IPS DF 4.7 (cell line): ENCODE results near the gene MT1B.
"Not testable (repeated sequence)": the region's sequence is repeated elsewhere in the genome, so short reads cannot be mapped to it uniquely, and the experiment has no call there.

ENCODE experiments used
- DNase-seq: peaks from one replicate; pipeline ENCODE4 v3.0.0-alpha.2; 2013; ENCODE audit warnings: low spot score; ENCODE audit errors: extremely low read depth

The MT1B gene

DNA sequence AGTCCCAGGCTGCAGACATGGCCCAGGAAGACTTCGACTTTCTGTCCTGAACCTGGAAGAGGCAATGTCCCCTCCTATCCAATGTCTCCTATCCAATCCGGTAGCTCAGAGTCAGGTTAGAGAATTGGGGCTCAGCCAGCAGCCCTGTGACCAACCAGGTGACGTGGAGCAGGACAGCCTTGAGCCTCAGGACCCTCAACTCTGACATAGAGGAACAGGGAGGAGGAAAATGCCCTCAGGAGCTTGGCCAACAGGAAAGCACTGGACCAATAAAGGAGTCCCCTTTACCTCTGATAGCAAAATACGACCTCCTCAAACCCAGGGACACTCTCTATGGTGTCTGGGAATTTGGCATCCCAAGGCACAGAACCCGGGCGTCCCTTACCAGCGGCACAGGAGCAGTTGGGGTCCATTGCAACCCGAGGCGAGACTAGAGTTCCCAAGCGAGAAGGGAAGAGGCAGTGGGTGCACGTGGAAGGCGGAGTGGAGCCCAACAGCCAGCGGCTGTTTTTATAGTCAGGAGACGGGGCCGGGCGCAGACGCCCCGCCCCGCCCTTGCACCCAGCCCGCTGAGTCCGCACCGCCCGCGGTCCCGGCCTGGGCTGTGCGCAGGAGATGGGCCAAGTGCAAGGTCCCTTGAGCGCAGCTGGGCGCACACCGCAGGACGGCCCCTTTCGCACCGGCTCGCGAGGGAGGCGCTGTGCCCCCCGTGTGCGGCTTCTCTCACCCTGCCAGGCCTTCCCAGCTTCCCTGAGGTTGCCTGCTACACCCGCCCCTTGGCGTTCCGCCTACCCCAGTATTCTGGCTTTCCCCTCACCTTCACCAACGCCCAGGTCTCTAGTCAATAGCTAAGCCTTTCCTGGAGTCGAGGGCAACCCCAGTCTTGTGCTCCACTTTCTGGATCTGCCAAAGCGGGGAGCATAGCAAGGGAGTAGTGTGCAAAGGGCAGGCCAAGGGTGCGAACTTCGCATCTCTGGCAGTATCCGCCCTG, 16.2 kb downstream of the MT1B start, which contains the start of gene MT1G:
TSS of gene MT1G (minus strand) at position 485 of the 991 bp plus-strand sequence. CDS start at position 413, 72 bp downstream.
- no peak for DNase-seq

DNA sequence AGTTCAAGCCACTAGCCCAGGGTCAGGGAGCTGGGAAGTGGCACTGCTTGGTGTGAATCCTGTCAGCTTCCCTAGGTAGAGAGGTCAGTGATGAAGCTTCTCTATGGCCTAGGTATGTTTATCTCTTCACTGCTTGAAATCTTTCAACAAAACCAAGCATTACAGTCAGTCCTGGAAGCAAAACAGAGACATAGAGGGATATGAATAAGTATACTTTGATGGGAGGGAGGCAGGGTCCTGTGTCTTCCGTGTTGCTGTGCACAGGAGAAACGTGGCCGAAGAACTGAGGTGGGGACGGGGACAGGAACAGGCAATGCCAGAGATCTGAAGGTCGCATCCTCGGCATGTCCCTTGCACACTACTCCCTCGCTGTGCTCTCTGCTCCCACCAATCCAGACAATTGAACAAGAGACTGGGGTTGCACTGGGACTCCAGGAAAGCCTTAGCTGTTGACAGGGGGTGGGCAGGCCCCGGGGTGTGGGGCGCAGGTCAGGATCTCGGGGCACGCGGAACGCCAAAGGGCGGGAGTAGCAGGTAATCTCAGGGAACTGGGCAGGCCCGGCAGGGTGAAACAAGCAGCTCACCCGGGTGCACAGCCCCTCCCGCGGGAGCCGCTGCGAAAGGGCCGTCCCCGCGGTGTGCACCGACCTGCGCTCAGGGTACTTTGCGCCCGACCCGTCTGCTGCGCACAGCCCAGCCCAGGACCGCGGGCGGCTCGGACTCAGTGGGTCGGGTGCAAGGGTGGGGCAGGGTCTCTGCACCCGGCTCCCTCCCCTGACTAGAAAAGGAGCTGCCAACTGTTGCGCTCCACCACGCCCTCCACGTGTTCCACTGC, 17.5 kb downstream of the MT1B start, which contains the start of gene MT1H:
TSS of gene MT1H (plus strand) at position 810 of the 835 bp plus-strand sequence. CDS start 71 bp downstream, outside the sequence.
- no peak for DNase-seq

DNA sequence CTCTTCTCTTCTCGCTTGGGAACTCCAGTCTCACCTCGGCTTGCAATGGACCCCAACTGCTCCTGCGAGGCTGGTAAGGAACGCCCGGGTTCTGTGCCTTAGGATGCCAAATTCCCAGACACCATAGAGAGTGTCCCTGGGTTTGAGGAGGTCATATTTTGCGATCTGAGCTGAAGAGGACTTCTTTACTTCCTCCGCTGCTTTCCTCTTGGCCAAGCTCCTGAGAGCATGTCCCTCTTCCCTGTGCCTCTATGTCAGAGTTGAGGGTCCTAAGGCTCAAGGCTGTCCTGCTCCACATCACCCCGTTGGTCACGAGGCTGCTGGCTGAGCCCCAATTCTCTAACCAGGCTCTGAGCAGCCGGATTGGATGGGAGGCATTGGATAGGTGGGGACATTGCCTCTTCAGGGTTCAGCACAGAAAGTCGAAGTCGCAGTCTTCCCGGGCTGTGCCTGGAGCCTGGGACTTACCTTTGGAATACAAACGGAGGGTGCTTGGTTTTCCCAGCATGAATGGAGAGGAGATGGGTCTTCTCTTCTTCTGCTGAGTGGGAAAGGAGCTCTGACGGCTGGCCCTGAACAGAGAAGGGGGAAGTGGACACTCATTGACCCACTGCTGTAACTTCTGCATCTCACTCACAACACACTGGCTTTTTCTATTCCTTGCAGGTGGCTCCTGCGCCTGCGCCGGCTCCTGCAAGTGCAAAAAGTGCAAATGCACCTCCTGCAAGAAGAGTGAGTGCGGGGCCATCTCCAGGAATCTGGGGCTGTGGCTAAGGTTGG, 18.3 kb downstream of the MT1B start:
- no peak for DNase-seq

DNA sequence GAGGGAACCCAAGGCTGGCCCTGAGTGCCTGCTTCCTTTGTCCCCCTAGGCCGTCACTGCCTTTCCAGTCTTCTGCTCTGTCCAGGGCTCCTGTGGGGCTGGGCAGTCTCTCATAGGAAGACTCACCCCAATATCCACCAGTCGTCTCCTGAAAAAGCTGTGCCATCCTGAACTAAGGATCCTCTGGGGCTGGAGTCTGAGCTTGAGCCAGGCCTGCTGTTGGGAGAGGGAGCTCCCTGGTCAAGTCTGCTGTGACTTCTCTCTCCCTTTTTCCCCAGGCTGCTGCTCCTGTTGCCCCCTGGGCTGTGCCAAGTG, 18.9 kb downstream of the MT1B start:
- no peak for DNase-seq

DNA sequence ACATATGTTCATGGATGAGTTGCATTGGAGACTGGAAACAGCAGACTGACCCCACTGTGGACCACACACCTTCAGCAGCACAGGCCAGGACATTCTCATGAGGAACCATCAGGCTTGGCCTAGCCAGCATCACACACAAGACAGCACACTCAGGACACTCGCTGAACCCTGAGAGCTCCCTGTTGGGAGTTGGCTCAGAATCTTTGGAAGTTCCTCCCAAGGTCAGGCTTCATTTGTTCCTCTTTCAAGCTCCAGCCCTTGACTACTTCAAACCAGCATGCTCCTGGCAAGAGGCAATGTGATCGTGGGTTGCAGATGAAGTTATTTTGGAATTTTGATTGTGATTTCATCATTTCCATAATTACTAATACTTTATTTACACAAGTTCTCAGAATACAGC, 20.0 kb downstream of the MT1B start:
- DNase-seq: not testable (repeated sequence)

DNA sequence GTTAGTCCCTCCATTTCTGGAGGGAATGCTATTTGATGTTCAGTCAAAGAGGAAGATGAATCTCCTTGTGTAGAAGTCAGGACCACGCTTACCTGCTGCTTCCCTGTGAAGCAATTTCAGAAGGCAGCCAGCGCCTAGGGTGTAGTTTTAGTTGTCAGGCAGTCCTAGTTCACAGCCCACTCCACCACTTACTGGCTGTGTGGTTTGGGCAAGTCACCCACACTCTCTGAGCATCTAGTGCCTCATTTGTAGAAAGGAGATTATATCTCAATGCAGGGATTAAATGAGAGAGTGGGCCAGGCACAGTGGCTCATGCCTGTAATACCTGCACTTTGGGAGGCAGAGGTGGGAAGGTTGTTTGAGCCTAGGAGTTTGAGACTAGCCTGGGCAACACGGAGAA, 20.5 kb downstream of the MT1B start:
- DNase-seq: not testable (repeated sequence)

DNA sequence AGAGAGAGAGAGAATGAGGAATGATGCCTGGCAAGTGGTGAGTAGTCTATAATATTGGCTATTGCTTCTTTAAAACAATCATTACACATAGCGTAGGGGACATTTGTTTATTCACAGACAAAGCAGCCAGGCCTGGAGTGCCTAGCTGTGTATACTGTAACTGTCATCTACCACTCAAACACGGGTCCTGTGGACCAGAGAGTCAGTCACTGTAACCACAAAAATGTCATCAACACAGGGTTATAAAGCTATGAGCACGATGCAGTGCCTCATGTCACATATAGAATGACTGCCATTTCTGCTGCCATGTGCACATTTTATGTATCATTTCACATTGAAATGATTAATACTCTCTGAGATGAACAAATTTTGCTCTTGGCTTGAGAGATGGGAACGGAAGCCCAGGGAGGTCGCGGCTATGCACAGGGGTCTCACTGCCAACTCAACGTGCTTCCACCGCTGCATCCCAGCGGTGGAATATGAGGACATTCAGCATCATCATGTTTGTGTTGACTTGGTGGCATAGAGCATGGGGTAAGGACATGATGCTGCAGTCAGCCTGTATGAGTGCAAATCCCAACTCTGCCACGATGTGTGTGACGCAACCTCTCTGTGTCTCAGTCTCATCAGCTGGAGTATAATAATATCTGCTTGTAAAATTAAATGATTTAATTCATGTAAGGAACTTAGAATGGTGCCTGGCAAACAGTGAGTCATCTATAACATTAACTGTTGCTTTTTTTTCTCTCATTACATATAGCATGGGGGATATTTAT, 21.3 kb downstream of the MT1B start:
- DNase-seq: no peak

DNA sequence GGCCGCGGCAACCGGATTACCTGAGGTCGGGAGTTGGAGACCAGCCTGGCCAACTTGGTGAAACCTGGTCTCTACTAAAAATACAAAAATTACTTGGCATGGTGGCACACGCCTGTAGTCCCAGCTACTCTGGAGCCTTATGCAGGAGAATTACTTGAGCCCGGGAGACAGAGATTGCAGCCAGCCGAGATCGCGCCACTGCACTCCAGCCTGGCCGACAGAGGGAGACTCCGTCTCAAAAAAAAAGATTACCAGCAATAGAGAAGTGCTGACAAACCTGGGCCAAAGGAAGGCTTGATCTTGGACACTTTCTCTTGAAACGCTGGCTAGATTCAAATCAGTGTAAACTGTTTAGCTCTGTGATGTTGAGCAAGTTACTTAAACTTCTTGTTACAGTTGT, 22.2 kb downstream of the MT1B start:
- DNase-seq: no peak

DNA sequence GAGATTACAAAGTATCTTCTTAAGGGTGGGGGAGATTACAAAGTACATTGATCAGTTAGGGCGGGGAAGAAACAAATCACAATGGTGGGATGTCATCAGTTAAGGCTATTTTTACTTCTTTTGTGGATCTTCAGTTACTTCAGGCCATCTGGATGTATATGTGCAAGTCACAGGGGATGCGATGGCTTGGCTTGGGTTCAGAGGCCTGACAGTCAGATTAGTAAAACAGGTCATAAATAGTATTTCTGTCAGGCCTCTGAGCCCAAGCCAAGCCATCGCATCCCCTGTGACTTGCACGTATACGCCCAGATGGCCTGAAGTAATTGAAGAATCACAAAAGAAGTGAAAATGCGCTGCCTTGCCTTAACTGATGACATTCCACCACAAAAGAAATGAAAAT, 22.9 kb downstream of the MT1B start:
- DNase-seq: not testable (repeated sequence)

DNA sequence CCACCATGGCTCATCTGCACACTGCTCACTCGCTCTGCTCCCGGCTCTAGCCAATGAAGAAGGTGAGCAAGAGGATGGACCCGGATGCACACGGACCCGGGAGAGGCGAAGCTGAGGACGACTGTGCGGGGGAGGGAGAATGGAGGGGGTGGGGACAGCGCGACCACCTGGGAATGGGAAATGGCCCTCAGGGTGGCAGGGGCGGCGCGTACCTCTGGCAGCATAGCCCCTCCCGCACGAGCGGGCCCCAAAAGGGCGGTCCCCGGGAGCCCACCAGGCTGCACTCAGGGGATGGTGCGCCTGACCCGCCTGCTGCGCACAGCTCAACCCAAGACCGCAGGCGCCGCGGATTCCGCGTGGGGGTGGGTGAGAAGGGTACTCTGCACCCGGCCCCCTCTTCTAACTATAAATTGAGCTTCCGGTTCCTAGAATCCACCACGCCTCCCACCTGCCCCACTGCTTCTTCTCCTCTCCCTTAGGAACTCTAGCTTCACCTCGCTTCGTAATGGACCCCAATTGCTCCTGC, 24.1 kb downstream of the MT1B start:
- no peak for DNase-seq

DNA sequence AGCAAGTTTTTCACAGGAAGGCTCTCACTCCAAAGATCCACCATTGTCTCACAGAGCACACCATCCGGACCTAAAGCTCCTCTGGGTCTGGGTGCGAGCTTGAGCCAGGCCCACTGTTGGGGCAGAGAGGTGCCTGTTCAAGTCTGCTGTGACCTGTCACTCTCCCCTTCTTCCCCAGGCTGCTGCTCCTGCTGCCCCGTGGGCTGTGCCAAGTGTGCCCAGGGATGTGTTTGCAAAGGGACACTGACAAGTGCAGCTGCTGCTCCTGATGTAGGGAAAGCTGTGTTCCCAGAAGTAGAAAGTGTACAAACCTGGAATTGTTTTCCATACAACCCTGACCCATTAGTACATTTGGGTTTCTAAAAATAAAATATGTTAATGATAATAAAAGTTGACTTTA, 25.8 kb downstream of the MT1B start:
- DNase-seq: no peak

DNA sequence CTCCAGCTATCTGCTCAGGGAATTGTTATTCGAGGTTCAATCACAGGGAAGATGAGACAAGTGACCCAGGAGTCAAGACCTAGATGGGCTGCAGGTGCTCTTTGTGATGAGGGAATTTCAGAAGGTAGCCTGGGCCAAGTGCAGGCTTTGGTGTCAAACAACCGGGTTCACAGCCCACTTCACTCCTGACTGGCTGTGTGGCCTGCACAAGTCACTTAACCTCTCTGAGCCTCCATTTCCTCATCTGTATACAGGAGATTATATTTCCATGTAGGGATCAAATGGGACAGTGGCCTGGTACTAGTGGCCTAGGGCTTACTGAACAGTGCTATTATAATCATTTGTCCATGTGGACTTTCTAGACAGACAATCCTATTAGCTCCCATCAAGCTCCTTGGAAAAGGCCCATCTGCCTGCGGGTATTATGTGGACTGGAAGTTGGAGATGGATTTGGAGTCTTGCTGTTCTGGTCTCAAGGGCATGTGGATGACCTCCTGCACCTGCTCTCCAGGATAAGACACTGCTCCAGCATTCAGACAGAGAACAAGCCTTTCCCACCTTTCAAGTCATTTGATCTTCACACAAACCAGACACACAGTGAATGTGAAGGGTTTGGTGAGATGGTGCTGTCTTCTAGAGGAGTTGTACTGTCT, 27.5 kb downstream of the MT1B start:
- no peak for DNase-seq

DNA sequence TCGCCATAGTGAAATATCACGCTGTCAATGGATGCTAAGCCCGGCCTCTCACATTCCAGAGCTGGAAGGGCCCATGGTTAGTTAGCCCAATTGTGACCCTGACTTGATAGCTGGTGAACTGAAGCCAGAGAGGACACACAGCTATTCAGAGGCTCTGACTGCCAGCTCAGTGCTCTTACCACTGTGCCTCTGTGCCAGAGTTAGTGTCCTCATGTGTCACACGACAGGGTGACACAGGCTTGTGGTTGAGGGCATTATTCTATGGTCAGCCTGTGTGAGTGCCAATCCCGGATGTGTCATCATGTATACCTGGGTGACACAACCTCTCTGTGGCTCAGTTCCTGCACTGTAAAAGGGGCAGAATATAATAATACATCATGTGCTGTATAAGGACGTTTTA, 28.1 kb downstream of the MT1B start:
- DNase-seq: no peak

DNA sequence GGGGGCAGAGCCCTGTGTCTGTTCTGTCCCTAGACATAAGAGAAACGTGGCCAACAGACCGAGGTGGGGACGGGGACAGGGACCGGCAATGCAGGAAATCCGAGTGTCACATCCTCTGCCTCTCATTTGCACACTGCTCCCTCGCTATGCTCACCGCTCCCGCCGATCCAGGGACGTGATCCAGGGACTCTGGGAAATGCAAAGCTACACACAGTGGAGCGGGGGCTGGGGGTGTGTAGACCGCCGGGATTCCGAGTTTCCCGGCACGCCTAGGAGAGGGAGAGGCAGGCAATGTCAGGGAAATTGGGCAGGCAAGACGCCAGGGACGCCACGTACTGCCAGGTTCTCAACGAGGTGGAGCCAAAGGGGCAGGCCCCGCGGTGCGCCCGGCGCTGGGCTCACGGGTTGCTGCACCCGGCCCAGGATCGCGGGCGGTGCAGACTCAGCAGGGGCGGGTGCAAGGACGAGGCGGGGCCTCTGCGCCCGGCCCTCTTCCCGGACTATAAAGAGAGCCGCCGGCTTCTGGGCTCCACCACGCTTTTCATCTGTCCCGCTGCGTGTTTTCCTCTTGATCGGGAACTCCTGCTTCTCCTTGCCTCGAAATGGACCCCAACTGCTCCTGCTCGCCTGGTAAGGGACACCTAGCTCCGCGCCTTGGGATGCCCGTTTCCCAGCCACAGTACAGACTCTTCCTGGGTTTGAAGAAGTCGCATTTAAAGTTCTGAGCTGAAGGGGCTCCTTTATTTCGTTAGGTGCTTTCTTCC, 30.4 kb downstream of the MT1B start, which contains the start of gene MT1X:
TSS of gene MT1X (plus strand) at position 532 of the 764 bp plus-strand sequence. CDS start at position 603, 71 bp downstream.
- DNase-seq: no peak

DNA sequence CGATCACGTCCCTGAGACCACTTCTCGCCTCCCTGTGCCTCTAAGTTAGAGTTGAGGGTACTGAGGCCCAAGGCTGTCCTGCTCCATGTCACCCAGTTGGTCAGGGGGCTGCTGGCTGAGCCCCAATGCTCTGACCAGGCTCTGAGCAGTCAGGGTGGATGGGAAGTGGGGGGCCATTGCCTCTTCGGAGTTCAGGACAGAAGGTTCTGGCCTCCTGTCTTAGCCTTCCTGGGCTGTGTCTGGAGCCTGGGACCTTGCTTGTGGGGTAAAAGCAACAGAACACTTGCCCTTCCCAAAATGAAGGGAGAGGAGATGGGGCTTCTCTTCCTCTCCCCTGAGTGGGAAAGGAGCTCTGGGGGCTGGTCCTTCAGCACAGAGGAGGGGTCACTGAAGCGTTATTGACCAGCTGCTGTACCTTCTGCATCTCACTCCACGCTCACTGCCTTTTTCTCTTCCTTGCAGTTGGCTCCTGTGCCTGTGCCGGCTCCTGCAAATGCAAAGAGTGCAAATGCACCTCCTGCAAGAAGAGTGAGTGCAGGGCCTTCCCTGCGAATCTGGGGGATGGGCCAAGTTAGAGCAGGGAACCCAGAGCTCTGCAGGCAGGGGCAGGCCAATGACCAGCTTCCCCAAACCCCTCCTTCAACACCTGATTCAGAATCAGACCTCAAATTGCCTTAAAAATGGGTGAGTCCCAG, 31.2 kb downstream of the MT1B start:
- DNase-seq: no peak

DNA sequence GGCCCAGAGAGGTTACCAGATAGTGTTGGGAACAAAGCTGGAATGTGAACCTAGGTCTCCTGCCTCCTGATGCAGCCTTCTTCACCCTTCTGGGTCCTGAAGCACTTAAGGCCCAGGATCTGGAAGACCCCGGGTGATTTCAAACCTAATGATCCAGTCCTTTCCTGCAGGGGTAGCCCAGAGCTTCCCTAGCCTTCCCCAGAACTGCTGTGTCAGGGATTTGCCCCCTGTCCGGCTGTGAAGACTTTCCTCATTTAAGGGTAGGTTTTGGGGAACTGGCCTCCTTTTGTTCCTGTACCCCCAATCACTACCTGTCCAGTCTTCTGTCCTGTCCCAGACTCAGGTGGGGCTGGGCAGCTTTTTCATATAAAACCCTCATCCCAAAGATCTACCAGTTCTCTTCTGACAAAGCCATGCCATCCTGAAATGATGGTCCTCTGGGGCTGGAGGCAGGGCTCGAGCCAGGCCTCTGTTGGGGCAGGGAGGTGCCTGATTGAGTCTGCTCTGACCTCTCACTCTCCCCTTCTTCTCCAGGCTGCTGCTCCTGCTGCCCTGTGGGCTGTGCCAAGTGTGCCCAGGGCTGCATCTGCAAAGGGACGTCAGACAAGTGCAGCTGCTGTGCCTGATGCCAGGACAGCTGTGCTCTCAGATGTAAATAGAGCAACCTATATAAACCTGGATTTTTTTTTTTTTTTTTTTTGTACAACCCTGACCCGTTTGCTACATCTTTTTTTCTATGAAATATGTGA, 31.9 kb downstream of the MT1B start:
- DNase-seq: no peak

DNA sequence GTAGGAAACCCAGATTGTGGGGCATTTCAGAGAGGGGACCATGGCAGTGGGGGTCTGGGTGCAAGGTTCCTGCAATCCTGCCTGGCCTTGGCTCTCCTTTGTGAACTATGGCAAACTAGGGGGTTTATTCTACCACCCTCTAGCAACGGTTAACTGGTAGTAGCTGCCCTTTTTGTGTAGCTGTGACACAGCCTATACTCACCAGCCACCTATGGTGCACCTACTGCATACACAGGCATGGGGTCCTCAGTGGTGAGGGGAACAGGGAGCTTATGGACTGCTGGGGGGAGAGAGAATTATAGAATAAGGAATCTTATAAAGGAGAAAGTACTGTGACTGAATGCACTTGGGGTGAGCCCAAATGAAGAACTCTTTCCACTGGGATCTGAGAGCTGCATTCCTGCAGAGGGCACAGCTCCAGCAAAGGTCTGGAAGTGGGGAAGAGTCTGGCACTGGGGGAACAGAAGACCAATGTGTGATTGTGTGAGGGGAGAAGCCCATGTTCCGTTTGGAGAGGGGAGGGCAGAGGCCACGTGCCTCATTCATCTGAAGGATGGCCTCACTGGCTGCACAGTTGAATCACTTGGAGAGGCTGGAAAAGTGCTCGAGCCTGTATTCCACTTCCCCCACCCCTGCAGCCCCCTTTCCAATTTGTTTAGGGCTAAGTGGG, 32.7 kb downstream of the MT1B start:
- DNase-seq: no peak
